ENCODE measurements around the gene PLXNA4.
A peak's percentile ranks its signal among the peaks of the same experiment; 100 is the strongest.

Gene PLXNA4

GRCh38 chr7:132465516-132465915 is 110.8 kb downstream of the PLXNA4 start:
- H3K27ac Mint-ChIP-seq = no peak overlapping the region
- H3K27me3 Mint-ChIP-seq = peaks cover 3% of the 10 kb centered on the region in 2 donors
- peaks cover 0 to 7% of the 10 kb centered on the region in 2 donors for H3K4me1 Mint-ChIP-seq
- no peaks in the 10 kb centered on the region for H3K36me3 Mint-ChIP-seq
- ATAC-seq (replicated peaks) (no peak), DNase-seq (no peak)
- H3K4me3 Mint-ChIP-seq = no peak overlapping the region
- H3K9me3 Mint-ChIP-seq = no peaks in the 10 kb centered on the region

GRCh38 chr7:132464740-132465139 is 111.5 kb downstream of the PLXNA4 start:
- Mint-ChIP-seq H3K27ac (no peak overlapping the region), H3K4me3 (no peak overlapping the region), H3K36me3 (no peaks in the 10 kb centered on the region), H3K9me3 (no peaks in the 10 kb centered on the region), H3K4me1 (peaks cover 0 to 7% of the 10 kb centered on the region in 2 donors), H3K27me3 (peaks cover 0 to 3% of the 10 kb centered on the region in 2 donors)
- ATAC-seq (replicated peaks) (no peak), DNase-seq (no peak)

GRCh38 chr7:132463922-132464321 is 112.3 kb downstream of the PLXNA4 start:
- Mint-ChIP-seq H3K9me3 (no peaks in the 10 kb centered on the region), H3K4me1 (peaks cover 0 to 7% of the 10 kb centered on the region in 2 donors), H3K27ac (no peak overlapping the region), H3K36me3 (no peaks in the 10 kb centered on the region), H3K4me3 (no peak overlapping the region), H3K27me3 (peaks cover 0 to 3% of the 10 kb centered on the region in 2 donors)
- ATAC-seq (replicated peaks) (no peak), DNase-seq (no peak)

DNA sequence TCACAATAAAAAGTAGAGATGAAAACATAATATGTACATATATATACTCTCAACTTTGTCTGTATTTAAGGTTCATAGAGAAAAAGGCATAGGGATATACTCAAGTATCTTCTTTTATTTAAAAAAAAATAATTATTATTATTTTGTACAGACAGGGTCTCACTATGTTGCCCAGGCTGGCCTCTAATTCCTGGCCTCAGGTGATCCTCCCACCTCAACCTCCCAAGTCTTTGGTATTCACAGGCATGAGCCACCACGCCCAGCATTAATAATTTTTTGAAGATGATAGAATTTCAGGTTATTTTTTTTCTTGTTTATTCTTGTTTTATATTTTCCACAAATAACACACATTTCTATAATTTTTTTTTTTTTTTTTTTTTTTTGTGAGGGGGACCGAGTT is 113.8 kb downstream of the PLXNA4 start:
- H3K27ac Mint-ChIP-seq = no peak overlapping the region
- H3K4me1 Mint-ChIP-seq = peaks cover 0 to 7% of the 10 kb centered on the region in 2 donors
- no peak overlapping the region for H3K4me3 Mint-ChIP-seq
- DNase-seq = no peak
- H3K9me3 Mint-ChIP-seq = no peaks in the 10 kb centered on the region
- peaks cover 0 to 3% of the 10 kb centered on the region in 2 donors for H3K27me3 Mint-ChIP-seq
- no peak for ATAC-seq (replicated peaks)
- no peaks in the 10 kb centered on the region for H3K36me3 Mint-ChIP-seq

DNA sequence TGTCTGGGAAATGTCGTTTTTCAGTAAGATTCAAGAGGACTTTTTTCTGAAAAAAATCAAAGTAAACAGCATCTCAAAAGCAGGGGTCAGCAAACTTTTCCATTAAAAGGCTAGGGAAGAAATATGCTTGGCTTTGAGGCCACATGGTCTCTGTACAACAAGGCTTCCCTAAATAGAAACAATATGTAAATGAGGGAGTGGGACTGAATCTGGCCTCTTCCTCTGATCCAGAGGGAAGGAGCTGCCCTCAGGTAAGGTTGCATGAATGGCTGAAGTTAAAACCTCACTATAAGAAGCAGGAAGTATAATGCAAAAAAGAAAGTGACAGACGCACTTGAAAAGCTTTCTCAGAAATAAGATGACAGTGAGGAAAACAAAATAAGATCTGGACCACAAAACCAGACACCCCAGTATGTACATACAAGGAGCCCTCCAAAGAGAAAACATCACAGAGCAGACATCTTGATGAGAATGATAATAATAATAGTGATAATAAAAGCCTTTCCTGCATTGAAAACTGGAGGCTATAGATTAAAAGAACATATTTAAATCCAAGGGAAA is 115.2 kb downstream of the PLXNA4 start:
- peaks cover 0 to 7% of the 10 kb centered on the region in 2 donors for H3K4me1 Mint-ChIP-seq
- H3K27me3 Mint-ChIP-seq = no peaks in the 10 kb centered on the region
- H3K4me3 Mint-ChIP-seq = no peak overlapping the region
- ATAC-seq (replicated peaks) = no peak
- no peak overlapping the region for H3K27ac Mint-ChIP-seq
- no peak for DNase-seq
- no peaks in the 10 kb centered on the region for H3K9me3 Mint-ChIP-seq
- H3K36me3 Mint-ChIP-seq = no peaks in the 10 kb centered on the region

DNA sequence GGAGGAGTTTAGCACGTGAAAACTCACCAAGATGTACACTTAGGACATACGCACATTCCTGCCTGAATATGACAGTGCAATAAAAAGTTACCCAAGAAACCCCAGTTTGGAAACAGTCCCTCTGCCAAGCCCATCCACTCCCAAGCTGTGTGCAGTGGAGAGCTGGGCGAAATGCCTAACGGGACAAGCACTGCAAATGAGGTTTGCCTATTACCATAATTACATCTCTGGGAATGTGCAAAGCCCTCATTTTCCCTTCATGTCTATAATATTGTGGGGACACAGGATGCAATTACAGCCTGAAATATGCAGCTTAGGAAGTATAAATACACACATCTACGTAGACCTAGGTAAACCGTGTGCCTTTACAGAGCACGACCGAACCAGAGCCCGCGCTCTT is 117.5 kb downstream of the PLXNA4 start:
- H3K4me1 Mint-ChIP-seq = peaks cover 0 to 7% of the 10 kb centered on the region in 2 donors
- H3K36me3 Mint-ChIP-seq = no peaks in the 10 kb centered on the region
- no peaks in the 10 kb centered on the region for H3K27me3 Mint-ChIP-seq
- DNase-seq = no peak
- H3K9me3 Mint-ChIP-seq = no peaks in the 10 kb centered on the region
- no peak overlapping the region for H3K4me3 Mint-ChIP-seq
- no peak overlapping the region for H3K27ac Mint-ChIP-seq
- no peak for ATAC-seq (replicated peaks)

- Mint-ChIP-seq H3K27ac (no peak overlapping the region), H3K4me1 (peaks cover 0 to 7% of the 10 kb centered on the region in 2 donors), H3K27me3 (no peaks in the 10 kb centered on the region), H3K36me3 (no peaks in the 10 kb centered on the region), H3K9me3 (no peaks in the 10 kb centered on the region), H3K4me3 (no peak overlapping the region)
- no peak for DNase-seq
- ATAC-seq (replicated peaks) = no peak
These were observed 118.6 kb downstream of the PLXNA4 start for GRCh38 chr7:132457658-132458057.

- no peak for ATAC-seq (replicated peaks)
- DNase-seq = no peak
- no peaks in the 10 kb centered on the region for H3K27me3 Mint-ChIP-seq
- H3K27ac Mint-ChIP-seq = no peak overlapping the region
- H3K9me3 Mint-ChIP-seq = no peaks in the 10 kb centered on the region
- H3K4me3 Mint-ChIP-seq = no peak overlapping the region
- H3K36me3 Mint-ChIP-seq = no peaks in the 10 kb centered on the region
- H3K4me1 Mint-ChIP-seq = peaks cover 0 to 7% of the 10 kb centered on the region in 2 donors
These were observed 119.9 kb downstream of the PLXNA4 start for GRCh38 chr7:132456418-132456817.

GRCh38 chr7:132455378-132455777 is 120.9 kb downstream of the PLXNA4 start:
- H3K27ac Mint-ChIP-seq = no peak overlapping the region
- H3K4me3 Mint-ChIP-seq = no peak overlapping the region
- no peaks in the 10 kb centered on the region for H3K36me3 Mint-ChIP-seq
- no peak for ATAC-seq (replicated peaks)
- no peaks in the 10 kb centered on the region for H3K9me3 Mint-ChIP-seq
- no peak for DNase-seq
- H3K27me3 Mint-ChIP-seq = no peaks in the 10 kb centered on the region
- no peaks in the 10 kb centered on the region for H3K4me1 Mint-ChIP-seq

DNA sequence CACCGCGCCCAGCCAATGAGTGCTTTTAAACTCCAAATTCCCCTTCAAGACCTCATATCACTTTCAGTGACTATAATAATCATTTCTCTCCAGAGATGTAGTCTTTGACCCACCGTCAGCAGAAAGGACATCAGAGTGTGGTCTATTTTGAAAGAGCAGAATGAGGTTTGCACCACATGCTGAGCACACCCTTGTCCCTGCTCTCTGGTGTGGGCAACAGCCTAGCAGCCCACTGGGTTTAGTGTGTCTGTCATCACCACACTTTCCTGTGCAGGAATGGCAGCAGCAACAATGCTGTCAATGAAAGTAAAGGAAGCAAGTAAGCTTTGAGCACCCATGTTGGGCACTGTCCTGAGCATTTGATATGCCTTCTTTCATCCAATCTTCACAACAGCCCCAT is 122.4 kb downstream of the PLXNA4 start:
- ATAC-seq (replicated peaks) = peak in 1 of 2 donors; percentile 33
- no peak for DNase-seq
- no peaks in the 10 kb centered on the region for H3K27me3 Mint-ChIP-seq
- no peaks in the 10 kb centered on the region for H3K36me3 Mint-ChIP-seq
- no peak overlapping the region for H3K4me3 Mint-ChIP-seq
- H3K9me3 Mint-ChIP-seq = no peaks in the 10 kb centered on the region
- H3K4me1 Mint-ChIP-seq = no peaks in the 10 kb centered on the region
- H3K27ac Mint-ChIP-seq = no peak overlapping the region

DNA sequence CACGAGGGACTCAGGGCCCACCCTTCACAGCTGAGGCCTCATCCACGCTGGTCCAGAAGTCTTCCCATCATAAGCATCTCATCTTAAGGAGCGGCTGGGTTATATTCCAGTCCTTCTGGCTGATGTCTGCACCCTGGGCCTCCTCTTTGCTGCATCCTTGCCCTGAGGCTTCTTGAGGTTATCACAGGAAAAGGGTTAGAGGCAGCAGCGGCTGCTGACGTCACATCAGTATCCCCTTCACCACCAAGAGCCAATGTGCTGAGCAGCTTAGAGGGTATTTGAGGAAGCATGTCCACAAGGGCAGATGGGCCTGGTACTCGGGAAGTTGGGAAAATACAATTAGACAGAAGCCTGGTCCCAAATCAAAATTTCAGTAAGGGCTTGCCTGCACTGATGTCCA is 125.1 kb downstream of the PLXNA4 start:
- Mint-ChIP-seq H3K27me3 (no peaks in the 10 kb centered on the region), H3K27ac (no peak overlapping the region), H3K36me3 (no peaks in the 10 kb centered on the region), H3K9me3 (peaks cover 0 to 3% of the 10 kb centered on the region in 2 donors), H3K4me3 (no peak overlapping the region), H3K4me1 (peaks cover 5 to 11% of the 10 kb centered on the region in 2 donors)
- DNase-seq = no peak
- no peak for ATAC-seq (replicated peaks)

- DNase-seq (no peak), ATAC-seq (replicated peaks) (no peak)
- Mint-ChIP-seq H3K27ac (no peak overlapping the region), H3K36me3 (no peaks in the 10 kb centered on the region), H3K9me3 (peaks cover 0 to 3% of the 10 kb centered on the region in 2 donors), H3K4me1 (peaks cover 6 to 14% of the 10 kb centered on the region in 2 donors), H3K27me3 (no peaks in the 10 kb centered on the region), H3K4me3 (no peak overlapping the region)
These were observed 125.6 kb downstream of the PLXNA4 start for GRCh38 chr7:132450696-132451095.

DNA sequence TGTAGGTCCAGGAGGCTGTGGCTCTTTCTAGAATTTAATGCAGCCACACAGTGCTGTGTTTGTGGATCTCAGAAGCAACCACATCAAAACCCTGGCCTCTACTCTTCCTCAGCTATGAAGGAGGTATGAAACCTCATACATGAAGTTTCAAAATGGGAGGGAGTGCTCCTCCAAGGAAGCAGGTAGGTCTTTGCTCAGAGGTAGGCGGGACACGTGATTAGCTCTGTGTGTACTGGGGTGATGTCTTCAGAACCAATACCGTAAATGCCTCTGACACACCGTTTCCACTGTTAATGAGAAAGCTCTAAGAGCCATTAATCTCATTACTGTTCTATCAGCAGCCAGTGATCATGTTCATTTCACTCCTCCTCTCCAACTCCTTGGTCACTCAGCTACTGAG is 126.1 kb downstream of the PLXNA4 start:
- ATAC-seq (replicated peaks) (no peak), DNase-seq (no peak)
- Mint-ChIP-seq H3K36me3 (no peaks in the 10 kb centered on the region), H3K27ac (no peak overlapping the region), H3K9me3 (peaks cover 0 to 3% of the 10 kb centered on the region in 2 donors), H3K4me3 (no peak overlapping the region), H3K4me1 (peaks cover 6 to 14% of the 10 kb centered on the region in 2 donors), H3K27me3 (peaks cover 0 to 2% of the 10 kb centered on the region in 2 donors)

DNA sequence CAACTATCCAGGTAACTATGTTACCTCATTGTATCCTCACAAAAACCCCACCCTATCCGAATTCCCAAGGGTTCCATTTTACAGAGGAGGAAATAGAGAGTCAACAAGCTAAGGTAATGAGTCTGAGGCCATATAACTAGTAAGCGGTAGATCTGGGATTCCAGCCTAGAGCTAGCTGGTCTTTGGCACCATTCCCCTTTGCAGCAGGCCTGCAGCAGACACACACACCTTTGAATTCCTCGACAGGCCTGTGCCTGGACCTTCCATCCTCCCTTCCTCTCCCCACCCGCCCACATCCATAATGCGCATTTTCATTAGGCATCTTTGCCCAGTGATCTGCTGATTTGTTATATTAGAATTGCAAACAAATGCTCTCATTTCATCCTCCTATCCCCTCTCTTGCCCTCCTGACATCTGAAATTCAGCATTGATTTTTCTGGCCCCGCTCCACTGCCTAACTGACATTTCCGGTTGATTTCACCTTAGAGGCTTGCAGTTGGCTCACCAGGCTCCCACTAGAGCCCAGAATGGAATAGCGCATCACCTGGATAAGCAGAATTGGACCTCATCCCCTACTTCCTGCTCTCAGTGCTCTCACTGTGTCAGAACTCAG is 129.5 kb downstream of the PLXNA4 start:
- ATAC-seq (replicated peaks) (no peak), DNase-seq (no peak)
- Mint-ChIP-seq H3K36me3 (no peaks in the 10 kb centered on the region), H3K9me3 (peaks cover 0 to 3% of the 10 kb centered on the region in 2 donors), H3K4me3 (no peak overlapping the region), H3K4me1 (peaks cover 6 to 14% of the 10 kb centered on the region in 2 donors), H3K27ac (no peak overlapping the region), H3K27me3 (peaks cover 0 to 3% of the 10 kb centered on the region in 2 donors)

GRCh38 chr7:132446260-132446659 is 130.0 kb downstream of the PLXNA4 start:
- Mint-ChIP-seq H3K4me1 (peaks cover 6 to 14% of the 10 kb centered on the region in 2 donors), H3K27me3 (peaks cover 0 to 3% of the 10 kb centered on the region in 2 donors), H3K27ac (no peak overlapping the region), H3K36me3 (no peaks in the 10 kb centered on the region), H3K9me3 (peaks cover 0 to 3% of the 10 kb centered on the region in 2 donors), H3K4me3 (no peak overlapping the region)
- ATAC-seq (replicated peaks) = peak; percentile 63 to 84
- DNase-seq = no peak

All from stimulated activated naive B cell treated with anti-CD40 and anti-IgM and Interleukin-4, amounts not matched to agents 10 μg/mL and 1 μg/mL and 100 μg/mL, for 72 hours (primary cell).